Measurements from ENCODE around the gene KTI12.

- TF ChIP-seq CTCF (IDR thresholded peaks at IDR 0.05) (no peak), TP53 (CRISPR knock-in tag; IDR thresholded peaks at IDR 0.05) (no peak), JUNB (IDR thresholded peaks at IDR 0.05) (no peak), POLR2A (IDR thresholded peaks at IDR 0.05; ENCODE audit: low read length) (no peak), KDM5A (IDR thresholded peaks at IDR 0.05) (no peak), BCL3 (IDR thresholded peaks at IDR 0.05) (no peak), CHD2 (IDR thresholded peaks at IDR 0.05; ENCODE audit: low read length, partially characterized antibody) (no peak), ZFP36 (IDR thresholded peaks at IDR 0.05; ENCODE audit: borderline replicate concordance, partially characterized antibody) (no peak), HDAC2 (IDR thresholded peaks at IDR 0.05) (no peak), ZNF302 (CRISPR knock-in tag; IDR thresholded peaks at IDR 0.05) (no peak), MAX (IDR thresholded peaks at IDR 0.05) (no peak), ELK1 (IDR thresholded peaks at IDR 0.05; ENCODE audit: low read depth, low read length) (no peak), EHMT2 (IDR thresholded peaks at IDR 0.05; ENCODE audit: low read depth) (no peak), USF2 (IDR thresholded peaks at IDR 0.05) (no peak)
These were observed 38.7 kb upstream of the KTI12 start for GRCh38 chr1:52072291-52072690.

Data from A549 (cell line).